ENCODE measurements around the gene CSMD2. TPM values are rescaled to one million over a fixed set of nuclear protein-coding genes. Genes with fewer than 3 reads are reported as not detected.

CSMD2 gene
- total RNA-seq, 8 experiments from 2014 or later, result 0.32 to 50.0 (median 1.2) TPM

DNA sequence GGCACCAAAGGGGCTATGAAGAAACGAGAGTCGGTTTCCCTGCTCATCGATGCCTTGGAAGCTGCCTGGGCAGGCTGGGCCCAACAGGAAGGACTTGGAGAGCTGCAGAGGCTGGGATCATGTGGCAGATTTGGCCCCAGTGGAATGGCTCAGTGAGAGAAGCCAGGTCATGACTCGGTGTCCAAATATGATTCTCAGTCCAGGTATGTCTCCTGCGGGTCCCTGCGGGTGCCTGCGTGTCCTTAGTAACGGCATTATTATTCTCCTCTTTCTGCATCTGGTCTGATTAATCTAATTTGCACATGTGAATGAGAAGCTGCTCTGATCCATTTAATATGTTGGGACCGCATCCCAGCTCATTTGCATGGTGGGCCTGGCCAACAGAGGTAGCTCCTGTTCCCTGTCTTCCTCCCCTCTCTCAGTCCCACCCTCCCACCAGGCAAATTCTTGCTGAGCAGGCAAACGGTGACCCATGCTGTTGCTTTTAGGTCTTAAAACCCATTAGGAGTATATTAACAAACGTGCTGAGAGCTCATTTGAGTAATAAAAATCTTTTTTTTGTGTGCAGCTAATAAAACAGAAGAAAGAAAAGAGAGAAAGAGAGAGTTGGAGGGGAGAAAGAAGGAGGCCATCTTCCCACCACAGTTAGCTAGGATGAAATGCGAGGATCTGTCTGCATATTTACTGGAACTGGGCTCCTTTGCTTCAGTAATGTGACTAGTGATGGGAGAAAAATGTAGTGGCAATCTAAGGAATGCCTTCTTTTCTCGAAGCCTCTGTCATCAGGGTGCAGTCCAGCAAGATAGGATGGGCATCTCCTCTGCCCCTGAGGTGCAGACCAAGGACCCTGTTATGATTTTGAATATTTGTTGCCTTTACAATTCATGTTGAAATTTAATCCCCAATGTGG lies 167.6 kb downstream of the CSMD2 start:
- Histone ChIP-seq H3K4me3 (no peak overlapping the region), H3K27ac (no peak overlapping the region), H3K4me1 (replicated peaks in 1 of 2) (no peaks in the 10 kb centered on the region)
- WGBS, 10 experiments, result 24 to 100% (median 72%) methylated on average over 1 to 13 of the region's 13 CpGs; no CpG with 5 or more reads in 2 of the 10 experiments
- in situ Hi-C loops (cut with MboI; ENCODE audit: low pct_unique_long_range_greater_than_20kb in 2 of 9, low sequenced_read_pairs in 9 of 9, unreplicated experiment in 9 of 9), result no loop called here
- ATAC-seq (replicated peaks in 6 of 8), result peak in 4 of 8 experiments; percentile 27 to 83 (median 73)

DNA sequence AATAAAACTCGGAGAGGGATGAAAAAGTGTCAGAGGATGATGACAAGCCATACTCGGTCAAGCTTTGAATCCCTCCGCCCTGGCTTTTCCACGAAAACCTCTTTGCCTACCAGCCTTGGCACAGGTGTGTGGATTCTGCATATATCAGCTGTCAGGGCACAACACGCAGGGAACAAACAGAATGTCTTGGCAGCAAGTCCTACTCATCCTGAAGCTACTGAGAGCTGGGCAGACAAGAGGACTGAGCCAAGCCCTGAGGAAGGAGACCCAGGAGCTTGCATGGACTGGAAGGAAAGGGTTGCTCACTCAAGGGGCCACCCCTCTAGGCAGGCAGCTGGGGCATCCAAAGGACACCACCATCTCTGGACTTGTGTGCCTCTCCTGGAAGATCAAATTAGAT lies 168.7 kb downstream of the CSMD2 start:
- in situ Hi-C loops (cut with MboI; ENCODE audit: low pct_unique_long_range_greater_than_20kb in 2 of 9, low sequenced_read_pairs in 9 of 9, unreplicated experiment in 9 of 9), result no loop called here
- no peak overlapping the region for H3K4me3 ChIP-seq
- no peak overlapping the region for H3K27ac ChIP-seq
- WGBS, 10 experiments, result 28 to 100% (median 90%) methylated on average over 1 to 5 of the region's 5 CpGs; no CpG with 5 or more reads in 3 of the 10 experiments
- ATAC-seq (replicated peaks in 6 of 8), result peak in 1 of 8 experiments; percentile 13
- no peaks in the 10 kb centered on the region for H3K4me1 ChIP-seq (replicated peaks in 1 of 2)

DNA sequence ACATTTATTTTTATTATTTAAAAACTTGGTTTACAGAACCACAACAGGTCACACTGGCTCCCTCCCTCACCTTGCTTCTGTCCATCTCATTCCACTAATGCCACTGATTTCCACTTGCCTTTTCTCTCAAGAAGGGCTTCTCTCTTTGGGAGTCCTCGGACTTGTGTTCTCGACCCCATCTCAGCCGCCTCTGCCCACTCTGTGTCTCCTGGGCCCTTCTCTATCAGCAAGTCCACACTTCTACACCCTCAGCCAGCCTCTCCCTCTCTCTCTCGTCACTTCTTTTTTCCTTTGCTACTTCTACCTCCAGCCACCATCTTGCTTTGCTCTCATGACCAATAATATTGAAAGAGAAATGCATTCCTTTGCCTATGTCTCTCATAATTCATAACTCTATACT lies 171.7 kb downstream of the CSMD2 start:
- no peak overlapping the region for H3K4me3 ChIP-seq
- WGBS, 10 experiments, result 80 to 98% (median 91%) methylated on average over 1 to 4 of the region's 4 CpGs; no CpG with 5 or more reads in 1 of the 10 experiments
- in situ Hi-C loops (cut with MboI; ENCODE audit: low pct_unique_long_range_greater_than_20kb in 2 of 9, low sequenced_read_pairs in 9 of 9, unreplicated experiment in 9 of 9), result no loop called here

DNA sequence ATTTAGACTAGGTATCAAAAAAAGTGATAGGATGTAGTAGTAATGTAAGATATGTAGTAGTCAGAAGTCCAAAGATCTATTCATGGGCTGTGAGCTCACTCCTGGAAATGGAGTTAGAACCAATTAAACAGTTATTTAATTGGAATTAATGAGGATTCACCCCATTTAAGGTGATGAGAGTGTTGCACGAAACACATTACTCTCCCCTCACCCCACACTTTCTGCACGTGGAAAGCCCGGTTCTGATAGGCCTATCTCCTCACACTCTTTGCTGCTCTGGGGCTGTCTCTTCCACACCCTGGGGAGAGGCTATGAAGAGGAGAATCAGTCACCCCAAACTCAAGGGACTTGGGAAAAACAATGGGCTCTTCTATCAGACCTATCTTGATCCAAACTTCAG lies 174.7 kb downstream of the CSMD2 start:
- Histone ChIP-seq H3K4me1 (replicated peaks in 1 of 2) (no peaks in the 10 kb centered on the region), H3K27ac (no peak overlapping the region), H3K4me3 (no peak overlapping the region)
- WGBS, 10 experiments, result 31 to 100% (median 84%) methylated on average over 1 to 3 of the region's 3 CpGs; no CpG with 5 or more reads in 2 of the 10 experiments
- ATAC-seq (replicated peaks in 6 of 8), result no peak
- in situ Hi-C loops (cut with MboI; ENCODE audit: low pct_unique_long_range_greater_than_20kb in 2 of 9, low sequenced_read_pairs in 9 of 9, unreplicated experiment in 9 of 9), result no loop called here

More for the DNA sequence above, 171.7 kb downstream of the CSMD2 start:
- no peak for ATAC-seq (replicated peaks in 6 of 8)
- Histone ChIP-seq H3K4me1 (replicated peaks in 1 of 2) (no peaks in the 10 kb centered on the region), H3K27ac (no peak overlapping the region)

DNA sequence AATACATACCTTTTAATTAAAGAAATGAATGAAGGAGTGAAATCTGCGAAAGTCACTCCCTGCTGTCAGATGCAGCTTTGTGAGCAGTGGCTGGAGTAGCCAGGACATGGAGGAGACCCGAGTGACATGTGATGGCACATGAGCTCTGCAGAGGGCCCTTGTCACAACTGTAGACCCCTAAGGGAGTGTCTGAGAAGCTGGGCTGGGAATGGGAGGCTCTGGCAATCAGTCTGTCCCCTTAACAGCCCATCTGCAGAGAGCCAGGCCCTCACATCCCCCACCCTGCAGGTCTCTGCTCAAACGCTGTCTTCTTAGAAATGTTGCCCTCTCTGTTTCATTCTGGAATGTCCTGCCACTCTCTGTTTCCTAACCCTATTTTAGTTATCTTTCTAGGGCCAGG lies 176.9 kb downstream of the CSMD2 start:
- H3K27ac ChIP-seq, result no peak overlapping the region
- no peak overlapping the region for H3K4me3 ChIP-seq
- no peak for ATAC-seq (replicated peaks in 6 of 8)
- H3K4me1 ChIP-seq (replicated peaks in 1 of 2), result no peaks in the 10 kb centered on the region
- 50 to 100% (median 79%) methylated on average over 1 to 3 of the region's 3 CpGs; no CpG with 5 or more reads in 4 of the 10 experiments for WGBS, 10 experiments
- in situ Hi-C loops (cut with MboI; ENCODE audit: low pct_unique_long_range_greater_than_20kb in 2 of 9, low sequenced_read_pairs in 9 of 9, unreplicated experiment in 9 of 9), result no loop called here

DNA sequence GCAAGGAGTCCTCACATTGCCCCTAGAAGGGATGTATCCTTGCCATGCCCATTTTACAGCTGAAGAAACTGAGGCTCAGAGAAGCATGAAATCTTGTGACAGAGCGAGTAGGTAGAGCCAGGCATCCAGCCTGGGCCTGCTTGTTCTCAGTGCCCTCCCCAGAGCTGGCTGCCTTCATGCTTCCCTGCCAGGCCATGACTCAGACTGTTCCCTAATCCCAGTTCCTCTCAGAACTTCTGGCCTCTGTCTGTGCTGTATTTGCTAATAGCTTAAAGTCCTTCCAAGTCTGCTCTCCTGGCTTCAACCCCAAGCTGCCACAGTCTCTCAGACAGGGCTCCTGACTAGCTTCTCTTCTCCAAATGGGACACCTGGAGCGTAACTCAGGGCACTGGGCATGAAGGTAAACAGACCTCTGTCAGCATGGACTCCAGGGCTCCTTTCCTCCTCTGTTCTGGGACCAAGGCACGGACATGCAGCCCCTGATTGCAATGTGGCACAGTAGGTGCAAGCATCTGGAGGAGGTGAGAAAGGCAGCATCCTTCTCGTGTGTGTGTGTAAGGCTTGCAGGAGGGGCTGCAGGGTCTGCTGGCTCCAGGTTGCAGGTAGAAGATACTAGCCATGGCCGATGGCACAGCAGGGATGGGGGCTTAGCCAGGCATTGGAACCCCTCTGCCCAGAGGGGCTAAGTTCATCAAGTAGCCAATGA lies 178.5 kb downstream of the CSMD2 start:
- 66 to 100% (median 80%) methylated on average over 1 to 5 of the region's 5 CpGs; no CpG with 5 or more reads in 6 of the 10 experiments for WGBS, 10 experiments
- Histone ChIP-seq H3K4me1 (replicated peaks in 1 of 2) (no peaks in the 10 kb centered on the region), H3K27ac (no peak overlapping the region), H3K4me3 (no peak overlapping the region)
- ATAC-seq (replicated peaks in 6 of 8), result peak in 3 of 8 experiments; percentile 44 to 68 (median 45)
- in situ Hi-C loops (cut with MboI; ENCODE audit: low pct_unique_long_range_greater_than_20kb in 2 of 9, low sequenced_read_pairs in 9 of 9, unreplicated experiment in 9 of 9), result no loop called here

GRCh38 chr1:33985656-33986055 lies 179.4 kb downstream of the CSMD2 start:
- ATAC-seq (replicated peaks in 6 of 8), result peak in 3 of 8 experiments; percentile 60 to 88 (median 78)
- in situ Hi-C loops (cut with MboI; ENCODE audit: low pct_unique_long_range_greater_than_20kb in 2 of 9, low sequenced_read_pairs in 9 of 9, unreplicated experiment in 9 of 9), result no loop called here
- 54 to 87% (median 64%) methylated on average over 2 to 3 of the region's 4 CpGs; no CpG with 5 or more reads in 6 of the 10 experiments for WGBS, 10 experiments
- no peak overlapping the region for H3K4me3 ChIP-seq
- H3K4me1 ChIP-seq (replicated peaks in 1 of 2), result no peaks in the 10 kb centered on the region
- no peak overlapping the region for H3K27ac ChIP-seq

DNA sequence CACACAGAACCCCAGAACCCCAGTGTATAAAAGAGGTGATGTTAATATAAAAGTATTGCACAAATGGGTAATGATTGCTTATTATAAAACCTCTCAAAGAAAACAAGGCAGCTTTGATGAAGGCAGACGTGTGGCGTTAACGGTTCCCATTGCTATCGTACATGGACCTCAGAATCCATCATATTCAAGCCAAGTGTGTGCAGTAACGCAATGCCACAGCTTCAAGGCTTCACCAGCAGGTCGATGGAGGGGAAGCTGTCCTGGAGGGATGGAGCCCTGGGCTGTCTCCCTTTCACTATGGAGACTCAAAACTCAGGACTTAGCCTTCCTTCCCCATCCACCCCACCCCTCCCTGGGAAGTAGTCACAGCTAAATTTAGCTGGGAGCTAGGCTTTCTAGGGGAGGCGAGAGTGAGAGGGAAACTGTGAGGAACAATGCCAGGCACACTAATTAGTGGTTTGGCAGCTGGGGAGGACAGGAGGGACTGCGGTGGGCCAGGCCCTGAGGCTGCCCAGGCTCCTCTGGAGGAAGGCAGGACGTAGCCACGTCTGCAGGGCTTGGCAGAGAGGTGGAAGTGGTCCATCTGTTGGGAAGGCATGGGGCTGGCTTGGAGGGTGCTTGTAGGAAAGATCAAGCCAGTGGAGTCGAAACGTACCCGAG lies 180.0 kb downstream of the CSMD2 start:
- Histone ChIP-seq H3K27ac (no peak overlapping the region), H3K4me3 (no peak overlapping the region), H3K4me1 (replicated peaks in 1 of 2) (no peaks in the 10 kb centered on the region)
- peak in 3 of 8 experiments; percentile 16 to 60 (median 55) for ATAC-seq (replicated peaks in 6 of 8)
- WGBS, 10 experiments, result 29 to 85% (median 76%) methylated on average over 2 to 12 of the region's 13 CpGs; no CpG with 5 or more reads in 3 of the 10 experiments
- in situ Hi-C loops (cut with MboI; ENCODE audit: low pct_unique_long_range_greater_than_20kb in 2 of 9, low sequenced_read_pairs in 9 of 9, unreplicated experiment in 9 of 9), result no loop called here

DNA sequence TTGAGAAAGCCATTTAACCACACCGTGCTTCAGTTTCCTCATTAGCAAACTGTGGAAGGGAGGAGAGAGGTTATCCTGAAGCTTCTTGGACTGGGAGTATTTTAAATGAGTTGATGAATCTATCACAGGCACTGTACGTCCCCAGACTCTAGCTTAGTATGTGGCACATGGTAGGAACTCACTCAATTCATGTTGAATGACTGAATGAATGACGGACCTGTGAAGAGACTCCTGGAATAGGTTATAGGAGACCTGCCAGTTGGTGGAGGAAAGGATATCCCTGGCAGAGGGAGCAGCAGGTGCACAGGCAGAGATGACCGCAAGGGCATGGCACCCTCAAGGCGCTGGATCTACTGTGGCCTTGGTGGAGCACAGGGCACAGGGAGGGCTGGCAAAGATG lies 182.6 kb downstream of the CSMD2 start:
- 50 to 100% (median 82%) methylated on average over 1 to 5 of the region's 5 CpGs; no CpG with 5 or more reads in 3 of the 10 experiments for WGBS, 10 experiments
- ATAC-seq (replicated peaks in 6 of 8), result no peak

DNA sequence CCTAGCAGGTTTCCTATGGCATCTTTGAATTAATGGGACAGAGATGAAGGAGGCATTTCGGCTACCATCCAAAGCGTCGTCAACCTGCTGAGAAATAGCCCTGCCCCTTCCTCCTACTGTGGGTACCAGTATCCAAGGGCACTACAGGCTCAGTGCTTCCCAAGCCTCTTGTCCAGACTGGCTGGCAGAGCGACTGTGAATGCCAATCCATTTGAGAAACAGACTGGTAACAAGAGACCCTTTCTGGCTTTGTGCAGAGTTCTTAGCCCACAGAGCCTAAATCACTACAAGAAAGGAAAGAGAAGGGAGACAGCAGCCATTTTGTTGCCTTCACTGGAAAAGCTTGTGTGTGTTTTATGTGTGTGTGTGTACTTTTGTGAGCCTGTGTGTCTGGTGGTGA lies 185.7 kb downstream of the CSMD2 start:
- in situ Hi-C loops (cut with MboI; ENCODE audit: low pct_unique_long_range_greater_than_20kb in 2 of 9, low sequenced_read_pairs in 9 of 9, unreplicated experiment in 9 of 9), result no loop called here
- no peak overlapping the region for H3K27ac ChIP-seq
- H3K4me3 ChIP-seq, result no peak overlapping the region
- WGBS, 10 experiments, result 20 to 89% (median 62%) methylated on average over 1 to 4 of the region's 4 CpGs; no CpG with 5 or more reads in 5 of the 10 experiments
- H3K4me1 ChIP-seq (replicated peaks in 1 of 2), result peaks cover 0 to under 1% of the 10 kb centered on the region in 2 donors
- ATAC-seq (replicated peaks in 6 of 8), result no peak

More for the DNA sequence above, 182.6 kb downstream of the CSMD2 start:
- in situ Hi-C loops (cut with MboI; ENCODE audit: low pct_unique_long_range_greater_than_20kb in 2 of 9, low sequenced_read_pairs in 9 of 9, unreplicated experiment in 9 of 9), result no loop called here
- H3K4me1 ChIP-seq (replicated peaks in 1 of 2), result no peaks in the 10 kb centered on the region
- H3K4me3 ChIP-seq, result no peak overlapping the region
- H3K27ac ChIP-seq, result no peak overlapping the region

DNA sequence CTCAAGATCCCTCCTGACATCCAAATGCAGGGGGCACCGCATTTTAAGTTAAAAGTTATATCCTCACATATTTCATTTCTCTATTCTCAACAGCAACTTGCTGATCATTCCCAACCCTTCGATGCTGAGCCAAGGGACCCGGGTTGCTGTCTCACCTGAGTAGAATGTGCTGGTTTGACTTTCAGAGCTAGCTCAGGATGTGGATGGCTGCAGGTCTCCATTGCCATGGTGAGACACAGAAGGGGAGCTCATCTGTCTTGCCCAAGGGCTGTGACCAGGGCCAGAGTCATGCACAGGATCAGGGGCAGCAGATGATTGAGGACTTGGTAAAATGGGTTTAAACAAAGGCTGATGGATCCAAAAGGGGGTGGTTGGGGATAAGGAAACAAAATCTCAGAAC lies 189.1 kb downstream of the CSMD2 start:
- no peak overlapping the region for H3K4me3 ChIP-seq
- in situ Hi-C loops (cut with MboI; ENCODE audit: low pct_unique_long_range_greater_than_20kb in 2 of 9, low sequenced_read_pairs in 9 of 9, unreplicated experiment in 9 of 9), result no loop called here
- peaks cover 0 to 21% of the 10 kb centered on the region in 2 donors for H3K4me1 ChIP-seq (replicated peaks in 1 of 2)
- no peak for ATAC-seq (replicated peaks in 6 of 8)
- no peak overlapping the region for H3K27ac ChIP-seq
- WGBS, 10 experiments, result 83 to 100% (median 96%) methylated on average over 1 to 3 of the region's 3 CpGs; no CpG with 5 or more reads in 4 of the 10 experiments

DNA sequence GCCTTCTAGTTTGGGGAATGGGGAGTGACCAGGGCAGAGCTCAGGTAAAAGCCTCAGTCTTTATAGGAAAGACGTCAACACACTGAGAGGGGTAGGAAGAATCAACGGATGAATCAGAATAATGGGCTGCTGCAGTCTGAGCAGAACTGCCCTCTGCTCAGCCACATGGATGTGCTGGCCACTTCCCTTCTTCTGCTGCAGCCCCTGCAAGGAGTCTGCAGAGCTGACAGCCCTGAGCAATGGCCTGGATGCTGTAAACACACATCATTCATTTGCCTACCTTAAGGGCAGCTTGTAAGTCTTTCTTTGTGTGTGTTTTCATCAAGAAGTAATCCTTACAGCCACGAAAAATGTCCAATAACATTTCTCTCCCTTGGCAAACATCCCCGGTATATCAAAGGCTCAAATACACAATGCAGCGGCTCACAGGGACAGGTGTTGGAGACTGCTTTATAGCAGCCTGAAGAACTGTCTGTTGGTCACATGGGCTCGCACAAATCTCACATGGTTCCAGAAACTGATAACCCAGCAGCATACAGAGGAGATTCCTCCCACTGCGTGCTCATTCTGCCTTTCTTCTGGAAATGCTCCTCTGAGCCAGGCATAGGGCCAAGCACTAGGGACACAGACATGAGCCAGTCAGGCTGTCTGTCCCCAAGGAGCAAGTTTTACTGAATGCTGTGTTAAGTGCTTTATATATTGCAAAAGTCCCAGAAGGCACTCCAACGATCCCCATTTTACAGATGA lies 191.1 kb downstream of the CSMD2 start:
- 27 to 76% (median 61%) methylated on average over 2 to 8 of the region's 8 CpGs; no CpG with 5 or more reads in 3 of the 10 experiments for WGBS, 10 experiments
- Histone ChIP-seq H3K4me1 (replicated peaks in 1 of 2) (peaks cover 0 to 21% of the 10 kb centered on the region in 2 donors), H3K4me3 (no peak overlapping the region), H3K27ac (no peak overlapping the region)
- in situ Hi-C loops (cut with MboI; ENCODE audit: low pct_unique_long_range_greater_than_20kb in 2 of 9, low sequenced_read_pairs in 9 of 9, unreplicated experiment in 9 of 9), result no loop called here
- ATAC-seq (replicated peaks in 6 of 8), result peak in 5 of 8 experiments; percentile 55 to 71 (median 64)

Measured in motor neuron (in vitro differentiated cells).